Frontal cortex (tissue), 4 donors: ENCODE data around the gene CELF1. TPM values are rescaled to one million over a fixed set of nuclear protein-coding genes. Genes with fewer than 3 reads are reported as not detected.
A peak's percentile ranks its signal among the peaks of the same experiment; 100 is the strongest.

ENCODE experiments used
- DNase-seq, 2 donors: peaks; one replicate each; pipeline ENCODE4 v3.0.0; 2012; ENCODE audit warnings: low spot score in 2 of 2
- FAIRE-seq: peaks from 2 replicates; lab custom pipeline; 2012; peaks lifted over from hg19 to GRCh38; lab: Jason Lieb, UNC
- total RNA-seq: library from RNA; depleted of rRNA; stranded (reverse); fragments of >200 nt; gene quantifications from one replicate; pipeline ENCODE4 v1.2.3, GENCODE V29; 2014
- donor health status: control.
- donor health status: control.
- donor health status: control.

CELF1 gene
- total RNA-seq: 176 TPM

- no peak for FAIRE-seq
Observed at GRCh38 chr11:47552566-47553405, at the start of gene CELF1. Gene CELF1, minus strand, starts transcription at chr11:47553132. Its CDS starts 53,609 bp downstream, at chr11:47499523.

GRCh38 chr11:47599902-47600301 is 47.0 kb upstream of the CELF1 start:
- no peak for DNase-seq
- no peak for FAIRE-seq

More at GRCh38 chr11:47552566-47553405, at the start of gene CELF1:
- DNase-seq: peak; percentile 89 to 91

DNA sequence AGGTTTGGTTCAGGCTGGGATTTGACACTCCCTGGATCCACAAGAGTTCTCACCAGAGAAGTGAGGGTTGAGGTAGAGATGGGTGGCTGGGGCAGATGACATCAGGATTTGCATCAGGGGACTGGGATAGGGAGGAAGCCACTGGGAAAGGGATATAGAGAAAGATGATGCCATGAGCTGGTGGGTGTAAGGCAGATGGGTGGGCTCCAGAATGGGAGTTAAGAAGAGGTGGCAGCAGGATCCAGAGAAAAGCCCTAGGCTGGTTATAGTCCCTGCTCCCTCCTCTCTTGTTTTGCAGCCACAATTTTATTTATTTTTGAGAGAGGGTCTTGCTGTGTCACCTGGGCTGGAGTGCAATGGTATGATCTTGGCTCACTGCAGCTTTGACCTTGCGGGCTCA is 43.0 kb upstream of the CELF1 start:
- DNase-seq (no peak), FAIRE-seq (no peak)

DNA sequence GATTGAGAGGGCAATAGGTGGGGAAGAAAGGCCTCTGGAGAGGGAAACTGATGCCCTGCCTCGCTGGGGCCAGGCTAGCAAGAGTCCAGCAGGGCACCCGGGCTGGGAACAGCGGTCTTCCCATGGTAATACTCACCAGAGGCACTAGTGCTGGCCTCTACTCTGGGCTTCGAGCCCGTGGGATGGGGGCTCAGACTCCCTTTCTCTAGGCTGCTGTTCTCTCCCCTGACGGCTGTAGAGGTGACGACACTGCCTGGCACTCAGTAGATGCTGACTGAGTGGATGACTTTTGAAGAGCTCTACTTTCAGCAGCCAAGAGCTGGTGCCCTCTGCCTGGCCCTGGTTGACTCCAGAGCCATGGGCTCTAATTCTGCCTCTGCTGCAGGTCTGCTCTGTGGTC is 42.1 kb upstream of the CELF1 start:
- FAIRE-seq (no peak), DNase-seq (no peak)

- DNase-seq (no peak), FAIRE-seq (no peak)
Observed at GRCh38 chr11:47593934-47594855, 41.3 kb upstream of the CELF1 start, which contains the start of gene C1QTNF4. Gene C1QTNF4, minus strand, starts transcription at chr11:47594411. Its CDS starts 3,601 bp downstream, at chr11:47590810.

GRCh38 chr11:47593492-47593933 is 40.6 kb upstream of the CELF1 start:
- FAIRE-seq: no peak
- no peak for DNase-seq

- no peak for DNase-seq
- no peak for FAIRE-seq
Observed at GRCh38 chr11:47592970-47593369, 40.0 kb upstream of the CELF1 start.

DNA sequence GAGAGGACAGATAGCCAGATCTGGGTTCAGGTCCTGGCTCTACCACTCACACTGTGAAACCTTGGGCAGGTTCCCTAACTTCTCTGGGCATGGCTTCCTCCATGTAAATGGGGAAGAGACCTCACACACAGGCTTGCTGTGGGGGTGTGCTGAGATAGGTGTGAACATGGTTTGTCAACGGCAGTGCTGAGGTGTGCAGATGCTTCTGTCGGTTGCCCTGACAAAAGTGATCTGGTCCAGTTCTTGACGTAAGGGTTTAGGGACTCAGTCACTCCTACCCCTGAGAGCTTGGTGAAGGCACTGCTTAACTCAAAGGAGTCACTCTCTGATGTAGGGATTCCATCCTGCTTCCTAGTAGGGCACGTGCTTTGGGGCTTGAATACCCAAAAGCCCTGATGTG is 39.3 kb upstream of the CELF1 start:
- no peak for DNase-seq
- FAIRE-seq: no peak

DNA sequence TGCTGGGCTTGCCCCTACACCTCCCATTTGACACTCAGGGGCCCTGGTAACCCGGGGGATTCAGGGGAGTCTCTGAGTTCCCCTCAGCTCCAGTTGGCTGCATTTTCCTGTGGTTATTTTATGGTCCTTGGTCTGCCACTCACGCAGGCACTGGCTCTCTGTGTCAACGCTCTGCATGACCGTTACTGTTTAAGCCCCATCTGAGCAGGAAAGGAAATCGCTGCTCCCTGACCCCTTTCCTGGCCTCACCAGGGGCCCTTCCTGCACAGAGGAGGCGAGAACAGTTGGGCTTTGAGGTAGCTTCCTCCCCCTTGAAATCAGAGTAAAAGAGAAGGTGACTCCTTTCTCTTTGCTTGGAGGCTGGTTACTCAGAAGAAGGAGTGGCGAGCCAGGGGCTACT is 38.8 kb upstream of the CELF1 start:
- FAIRE-seq (no peak), DNase-seq (no peak)

DNA sequence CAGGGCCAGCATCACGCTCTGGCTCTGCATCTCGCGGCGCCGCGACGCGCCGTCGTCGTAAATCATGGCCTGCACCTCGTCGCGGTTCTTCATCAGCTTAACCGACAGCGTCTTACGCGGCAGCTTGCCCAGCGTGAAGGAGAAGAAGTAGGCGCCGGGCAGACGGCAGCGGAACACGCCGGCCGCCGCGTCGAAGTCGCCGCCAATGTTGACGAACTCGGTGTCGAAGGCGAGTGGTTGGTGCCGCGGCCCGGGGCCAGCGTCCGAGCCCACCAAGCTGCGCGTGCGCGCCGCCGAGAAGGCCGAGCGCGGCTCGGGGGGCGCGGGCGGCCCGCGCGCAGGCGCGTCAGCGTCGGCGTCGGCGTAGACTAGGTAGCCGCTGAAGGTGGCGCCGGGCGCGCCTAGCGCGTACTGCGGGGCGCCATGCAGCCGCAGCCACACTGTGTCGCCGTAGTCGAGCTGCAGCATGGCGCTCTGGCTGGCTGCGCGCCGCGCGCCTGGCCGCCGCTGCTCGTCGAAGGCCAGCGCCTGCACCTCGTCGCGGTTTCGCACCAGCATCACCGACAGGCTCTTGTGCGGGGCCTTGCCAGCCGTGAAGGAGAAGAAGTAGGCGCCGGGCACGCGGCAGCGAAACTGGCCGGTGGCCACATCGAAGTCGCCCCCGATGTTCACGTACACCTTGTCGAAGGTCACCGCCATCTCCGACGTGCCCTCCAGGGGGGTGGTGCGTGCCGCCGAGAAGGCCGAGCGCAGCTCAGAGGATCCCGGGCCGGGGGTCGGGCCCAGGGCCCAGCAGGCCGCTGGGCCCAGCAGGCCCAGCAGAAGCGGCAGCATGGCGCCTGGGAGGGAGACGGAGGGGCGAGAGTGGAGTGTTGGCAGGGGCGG is 37.3 kb upstream of the CELF1 start:
- FAIRE-seq (no peak), DNase-seq (no peak)

DNA sequence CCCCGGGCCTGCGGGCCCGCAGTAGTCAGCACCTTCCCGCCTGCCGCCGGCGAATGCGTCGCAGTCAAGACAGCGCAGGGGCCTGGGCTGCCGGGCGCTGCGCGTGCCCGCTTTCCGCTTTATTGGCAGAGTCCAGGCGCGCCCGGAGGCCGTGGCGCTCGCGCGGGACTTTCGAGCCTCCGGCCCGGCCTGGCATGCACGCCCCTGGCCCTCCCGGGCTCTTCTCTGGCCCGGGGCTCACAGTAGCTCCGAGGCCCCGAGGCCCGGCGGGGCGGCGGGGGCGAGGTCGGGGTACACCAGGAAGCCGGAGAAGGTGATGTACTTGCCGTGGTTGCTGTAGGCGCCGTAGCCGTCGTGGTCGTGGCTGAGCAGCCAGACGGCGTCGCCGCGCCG is 36.6 kb upstream of the CELF1 start:
- DNase-seq (no peak), FAIRE-seq (no peak)

GRCh38 chr11:47589118-47589517 is 36.2 kb upstream of the CELF1 start:
- DNase-seq (no peak), FAIRE-seq (no peak)

DNA sequence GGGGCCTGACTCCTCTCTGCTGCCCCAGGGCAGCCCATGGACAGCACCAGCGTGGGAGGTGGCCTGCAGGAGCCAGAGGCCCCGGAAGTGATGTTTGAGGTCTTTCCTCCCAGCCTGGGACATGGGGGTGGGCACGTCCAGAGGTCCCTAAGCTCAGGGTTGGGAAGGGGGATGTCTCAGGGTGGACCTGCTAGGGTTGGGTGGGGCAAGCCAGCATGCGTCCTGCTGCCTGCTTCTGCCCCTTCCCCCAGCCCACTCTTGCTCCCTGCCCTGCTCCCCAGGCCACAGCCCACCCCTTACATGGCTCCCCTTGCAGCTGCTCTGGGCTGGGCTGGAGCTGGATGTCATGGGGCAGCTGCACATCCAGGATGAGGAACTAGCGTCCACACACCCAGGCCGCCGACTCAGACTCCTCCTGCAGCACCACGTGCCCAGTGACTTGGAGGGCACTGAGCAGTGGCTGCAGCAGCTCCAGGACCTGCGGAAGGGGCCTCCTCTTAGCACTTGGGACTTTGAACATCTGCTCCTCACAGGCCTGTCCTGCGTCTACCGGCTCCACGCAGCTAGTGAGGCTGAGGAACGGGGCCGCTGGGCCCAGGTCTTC is 34.9 kb upstream of the CELF1 start:
- DNase-seq: peak in 1 of 2 donors; percentile 63
- no peak for FAIRE-seq

- no peak for DNase-seq
- FAIRE-seq: no peak
Observed at GRCh38 chr11:47587039-47587716, 34.2 kb upstream of the CELF1 start.

DNA sequence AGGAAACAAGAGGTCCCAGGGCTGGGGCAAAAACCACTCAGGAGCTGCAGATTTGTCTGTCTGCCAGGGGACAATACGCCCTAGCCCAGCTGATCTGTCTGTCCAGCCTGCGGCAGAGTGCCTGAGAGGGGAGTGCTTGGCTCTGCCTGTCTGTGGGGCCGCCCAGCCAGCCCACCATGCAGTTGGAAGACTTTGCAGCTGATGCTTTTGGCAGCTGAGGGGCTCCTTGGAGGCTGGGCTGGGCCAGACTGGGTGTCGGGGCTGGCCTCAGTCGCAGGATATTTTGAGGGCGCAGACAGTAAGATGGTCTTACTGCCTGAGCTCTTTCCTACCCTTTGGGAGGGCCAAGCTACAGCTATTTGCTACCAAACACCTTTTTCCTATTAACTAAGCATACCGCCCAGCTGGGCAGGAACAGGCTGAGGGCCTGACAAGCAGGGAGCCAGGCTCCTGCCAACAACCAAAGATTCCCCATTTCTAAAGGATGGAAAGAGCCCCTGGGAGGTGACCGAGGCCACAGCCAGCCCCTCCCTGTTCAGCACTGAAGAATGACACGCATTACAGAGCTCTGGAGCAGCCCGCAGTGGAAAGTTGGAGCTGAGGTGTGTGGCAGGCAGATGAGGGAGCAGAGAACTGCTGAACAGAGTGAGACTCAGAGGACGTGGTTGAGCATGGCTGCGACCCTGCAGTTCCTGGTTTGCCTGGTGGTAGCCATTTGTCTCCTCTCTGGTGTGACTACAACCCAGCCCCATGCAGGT is 33.3 kb upstream of the CELF1 start, which contains the start of gene FAM180B:
Gene FAM180B (plus strand): TSS at position 581 of the 758 bp plus-strand sequence. CDS start 91 bp downstream, at position 672.
- FAIRE-seq: no peak
- no peak for DNase-seq

DNA sequence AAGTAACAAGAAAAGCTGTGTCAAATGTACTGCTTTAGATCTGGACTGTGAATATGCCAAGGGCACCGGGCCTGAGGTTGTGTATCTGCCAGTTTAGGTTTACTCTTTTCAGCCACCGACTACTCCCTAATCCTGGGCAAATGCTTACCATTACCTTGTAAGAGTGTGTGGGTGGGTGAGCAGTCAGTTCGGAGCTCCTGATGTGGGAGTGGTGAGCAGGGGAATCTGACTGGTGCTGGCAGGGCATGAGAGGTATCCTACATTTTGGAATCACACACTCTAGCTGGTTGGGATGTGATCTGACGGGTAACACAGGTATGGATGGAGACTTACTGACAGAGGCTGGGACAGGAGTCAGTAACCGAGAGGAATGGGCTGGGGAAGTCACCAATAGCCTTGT is 30.9 kb upstream of the CELF1 start:
- DNase-seq: no peak
- no peak for FAIRE-seq

- FAIRE-seq: no peak
- peak; percentile 87 to 90 for DNase-seq
Observed at GRCh38 chr11:47578524-47579494, 25.9 kb upstream of the CELF1 start, which contains the start of the genes KBTBD4 and NDUFS3. Gene KBTBD4, minus strand, starts transcription at chr11:47578970. Its CDS starts 19 bp downstream, at chr11:47578951. Gene NDUFS3, plus strand, starts transcription at chr11:47579074. Its CDS starts 18 bp downstream, at chr11:47579092.
